ENCODE results near the gene CLP1. TPM values are rescaled to one million over a fixed set of nuclear protein-coding genes. Genes with fewer than 3 reads are reported as not detected.

The CLP1 gene
- total and polyA plus RNA-seq, 10 of the 15 experiments (the other 5 are each of a cell fraction or from before 2014, with no cell fraction given): 19.9 to 45.7 (median 27.8) TPM

DNA sequence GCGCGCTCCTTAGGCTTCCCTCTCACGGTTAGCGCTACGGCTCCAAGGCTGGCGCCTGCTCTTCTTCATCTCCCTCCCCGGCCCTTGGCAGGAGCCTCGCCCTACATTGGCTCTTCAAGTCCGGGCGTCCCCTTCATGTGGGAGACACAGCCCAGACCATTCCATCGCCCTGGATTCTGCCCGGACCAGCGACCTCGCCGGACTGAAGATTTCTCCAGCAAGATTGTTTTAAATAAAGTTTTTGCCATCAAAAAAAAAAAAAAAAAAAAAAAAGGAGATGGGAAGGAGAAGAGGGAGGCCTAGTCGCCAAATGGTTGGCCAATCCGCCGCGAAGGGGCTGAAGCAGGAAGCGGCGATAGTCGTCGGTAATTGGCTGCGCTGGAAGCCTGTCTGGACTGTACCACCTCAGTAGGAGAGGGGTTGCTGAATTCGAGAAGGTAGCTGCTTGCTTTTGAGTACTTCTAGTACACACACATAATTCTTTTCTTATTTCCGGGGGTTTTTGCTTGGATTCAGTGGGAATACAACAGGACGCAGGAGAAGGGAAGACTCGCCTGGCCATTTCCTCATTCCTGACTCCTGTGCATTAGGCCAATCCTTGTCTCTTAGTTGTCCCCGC, 9.7 kb downstream of the CLP1 start (continued):
- TF ChIP-seq, protein P1, sequence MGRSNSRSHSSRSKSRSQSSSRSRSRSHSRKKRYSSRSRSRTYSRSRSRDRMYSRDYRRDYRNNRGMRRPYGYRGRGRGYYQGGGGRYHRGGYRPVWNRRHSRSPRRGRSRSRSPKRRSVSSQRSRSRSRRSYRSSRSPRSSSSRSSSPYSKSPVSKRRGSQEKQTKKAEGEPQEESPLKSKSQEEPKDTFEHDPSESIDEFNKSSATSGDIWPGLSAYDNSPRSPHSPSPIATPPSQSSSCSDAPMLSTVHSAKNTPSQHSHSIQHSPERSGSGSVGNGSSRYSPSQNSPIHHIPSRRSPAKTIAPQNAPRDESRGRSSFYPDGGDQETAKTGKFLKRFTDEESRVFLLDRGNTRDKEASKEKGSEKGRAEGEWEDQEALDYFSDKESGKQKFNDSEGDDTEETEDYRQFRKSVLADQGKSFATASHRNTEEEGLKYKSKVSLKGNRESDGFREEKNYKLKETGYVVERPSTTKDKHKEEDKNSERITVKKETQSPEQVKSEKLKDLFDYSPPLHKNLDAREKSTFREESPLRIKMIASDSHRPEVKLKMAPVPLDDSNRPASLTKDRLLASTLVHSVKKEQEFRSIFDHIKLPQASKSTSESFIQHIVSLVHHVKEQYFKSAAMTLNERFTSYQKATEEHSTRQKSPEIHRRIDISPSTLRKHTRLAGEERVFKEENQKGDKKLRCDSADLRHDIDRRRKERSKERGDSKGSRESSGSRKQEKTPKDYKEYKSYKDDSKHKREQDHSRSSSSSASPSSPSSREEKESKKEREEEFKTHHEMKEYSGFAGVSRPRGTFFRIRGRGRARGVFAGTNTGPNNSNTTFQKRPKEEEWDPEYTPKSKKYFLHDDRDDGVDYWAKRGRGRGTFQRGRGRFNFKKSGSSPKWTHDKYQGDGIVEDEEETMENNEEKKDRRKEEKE (IDR thresholded peaks at IDR 0.05): peak; percentile 93
- TF ChIP-seq TCF12 (IDR thresholded peaks at IDR 0.05; ENCODE audit: low read depth, low read length): no peak
- 0 out of 2 replicates have a peak, but pooled peaks have one; percentile 87 for TF ChIP-seq WRNIP1 (IDR thresholded peaks at IDR 0.05; ENCODE audit: borderline replicate concordance, low read depth, low read length)
- peak; percentile 37 for TF ChIP-seq HCFC1 (IDR thresholded peaks at IDR 0.05; ENCODE audit: low read length)
- no peak for TF ChIP-seq BMI1 (IDR thresholded peaks at IDR 0.05; ENCODE audit: borderline replicate concordance)
- peak; percentile 63; the same call in 1 of the 2 replicates for TF ChIP-seq IKZF1 (conservative IDR thresholded peaks at IDR 0.05)
- TF ChIP-seq MEF2B (IDR thresholded peaks at IDR 0.05; ENCODE audit: partially characterized antibody, poor library complexity, severe bottlenecking): peak; percentile 9
- peak; percentile 88; the same call in 1 of the 2 replicates for TF ChIP-seq STAT1 (conservative IDR thresholded peaks at IDR 0.05)
- TF ChIP-seq SIN3A (IDR thresholded peaks at IDR 0.05; ENCODE audit: low read depth, low read length): peak; percentile 89
- peak; percentile 82 for TF ChIP-seq GABPA (IDR thresholded peaks at IDR 0.05; ENCODE audit: low read depth)
- TF ChIP-seq SPI1 (IDR thresholded peaks at IDR 0.05; ENCODE audit: borderline replicate concordance, insufficient read depth, low read depth, low read length): peak; percentile 69; the same call in 1 of the 2 replicates
- TF ChIP-seq, protein P2, sequence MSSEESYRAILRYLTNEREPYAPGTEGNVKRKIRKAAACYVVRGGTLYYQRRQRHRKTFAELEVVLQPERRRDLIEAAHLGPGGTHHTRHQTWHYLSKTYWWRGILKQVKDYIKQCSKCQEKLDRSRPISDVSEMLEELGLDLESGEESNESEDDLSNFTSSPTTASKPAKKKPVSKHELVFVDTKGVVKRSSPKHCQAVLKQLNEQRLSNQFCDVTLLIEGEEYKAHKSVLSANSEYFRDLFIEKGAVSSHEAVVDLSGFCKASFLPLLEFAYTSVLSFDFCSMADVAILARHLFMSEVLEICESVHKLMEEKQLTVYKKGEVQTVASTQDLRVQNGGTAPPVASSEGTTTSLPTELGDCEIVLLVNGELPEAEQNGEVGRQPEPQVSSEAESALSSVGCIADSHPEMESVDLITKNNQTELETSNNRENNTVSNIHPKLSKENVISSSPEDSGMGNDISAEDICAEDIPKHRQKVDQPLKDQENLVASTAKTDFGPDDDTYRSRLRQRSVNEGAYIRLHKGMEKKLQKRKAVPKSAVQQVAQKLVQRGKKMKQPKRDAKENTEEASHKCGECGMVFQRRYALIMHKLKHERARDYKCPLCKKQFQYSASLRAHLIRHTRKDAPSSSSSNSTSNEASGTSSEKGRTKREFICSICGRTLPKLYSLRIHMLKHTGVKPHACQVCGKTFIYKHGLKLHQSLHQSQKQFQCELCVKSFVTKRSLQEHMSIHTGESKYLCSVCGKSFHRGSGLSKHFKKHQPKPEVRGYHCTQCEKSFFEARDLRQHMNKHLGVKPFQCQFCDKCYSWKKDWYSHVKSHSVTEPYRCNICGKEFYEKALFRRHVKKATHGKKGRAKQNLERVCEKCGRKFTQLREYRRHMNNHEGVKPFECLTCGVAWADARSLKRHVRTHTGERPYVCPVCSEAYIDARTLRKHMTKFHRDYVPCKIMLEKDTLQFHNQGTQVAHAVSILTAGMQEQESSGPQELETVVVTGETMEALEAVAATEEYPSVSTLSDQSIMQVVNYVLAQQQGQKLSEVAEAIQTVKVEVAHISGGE (CRISPR knock-in tag; IDR thresholded peaks at IDR 0.05): no peak
- 0 out of 2 replicates have a peak, but pooled peaks have one; percentile 17 for TF ChIP-seq TBL1XR1 (IDR thresholded peaks at IDR 0.05; ENCODE audit: low read depth, low read length)
- peak; percentile 16; the same call in 1 of the 2 replicates for TF ChIP-seq YY1 (IDR thresholded peaks at IDR 0.05; ENCODE audit: low read depth, low read length)
- TF ChIP-seq RAD51 (IDR thresholded peaks at IDR 0.05): no peak
- no peak; the same call in 1 of the 2 replicates for TF ChIP-seq CBX5 (IDR thresholded peaks at IDR 0.05; ENCODE audit: low read depth)
- TF ChIP-seq, protein P3, sequence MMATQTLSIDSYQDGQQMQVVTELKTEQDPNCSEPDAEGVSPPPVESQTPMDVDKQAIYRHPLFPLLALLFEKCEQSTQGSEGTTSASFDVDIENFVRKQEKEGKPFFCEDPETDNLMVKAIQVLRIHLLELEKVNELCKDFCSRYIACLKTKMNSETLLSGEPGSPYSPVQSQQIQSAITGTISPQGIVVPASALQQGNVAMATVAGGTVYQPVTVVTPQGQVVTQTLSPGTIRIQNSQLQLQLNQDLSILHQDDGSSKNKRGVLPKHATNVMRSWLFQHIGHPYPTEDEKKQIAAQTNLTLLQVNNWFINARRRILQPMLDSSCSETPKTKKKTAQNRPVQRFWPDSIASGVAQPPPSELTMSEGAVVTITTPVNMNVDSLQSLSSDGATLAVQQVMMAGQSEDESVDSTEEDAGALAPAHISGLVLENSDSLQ (IDR thresholded peaks at IDR 0.05): peak; percentile 99
- TF ChIP-seq, protein P4, sequence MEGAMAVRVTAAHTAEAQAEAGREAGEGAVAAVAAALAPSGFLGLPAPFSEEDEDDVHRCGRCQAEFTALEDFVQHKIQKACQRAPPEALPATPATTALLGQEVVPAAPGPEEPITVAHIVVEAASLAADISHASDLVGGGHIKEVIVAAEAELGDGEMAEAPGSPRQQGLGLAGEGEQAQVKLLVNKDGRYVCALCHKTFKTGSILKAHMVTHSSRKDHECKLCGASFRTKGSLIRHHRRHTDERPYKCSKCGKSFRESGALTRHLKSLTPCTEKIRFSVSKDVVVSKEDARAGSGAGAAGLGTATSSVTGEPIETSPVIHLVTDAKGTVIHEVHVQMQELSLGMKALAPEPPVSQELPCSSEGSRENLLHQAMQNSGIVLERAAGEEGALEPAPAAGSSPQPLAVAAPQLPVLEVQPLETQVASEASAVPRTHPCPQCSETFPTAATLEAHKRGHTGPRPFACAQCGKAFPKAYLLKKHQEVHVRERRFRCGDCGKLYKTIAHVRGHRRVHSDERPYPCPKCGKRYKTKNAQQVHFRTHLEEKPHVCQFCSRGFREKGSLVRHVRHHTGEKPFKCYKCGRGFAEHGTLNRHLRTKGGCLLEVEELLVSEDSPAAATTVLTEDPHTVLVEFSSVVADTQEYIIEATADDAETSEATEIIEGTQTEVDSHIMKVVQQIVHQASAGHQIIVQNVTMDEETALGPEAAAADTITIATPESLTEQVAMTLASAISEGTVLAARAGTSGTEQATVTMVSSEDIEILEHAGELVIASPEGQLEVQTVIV (IDR thresholded peaks at IDR 0.05; ENCODE audit: borderline replicate concordance, partially characterized antibody): peak; percentile 94
- peak; percentile 33 for TF ChIP-seq NR2C1 (IDR thresholded peaks at IDR 0.05)
- no peak for TF ChIP-seq CHD4 (IDR thresholded peaks at IDR 0.05)
